Adrenal gland (tissue), 5 donors: Measurements from ENCODE around the gene NPY2R.

Experiments used
- CTCF ChIP-seq, 6 experiments: fragments of 450-650 bp in 4 of 6; fragments of 200-600 bp in 2 of 6; sonication (generic) in 1 of 6; IDR thresholded peaks; 1 replicate in 5 of 6; 2 replicates in 1 of 6; pipeline versions ENCODE4 v1.5.1 to v1.8.0; 2016 to 2021; ENCODE audit warnings: antibody characterized with exemption in 6 of 6, mild to moderate bottlenecking in 2 of 6, moderate library complexity in 1 of 6
- POLR2A ChIP-seq, 2 donors: fragments of 450-650 bp; IDR thresholded peaks; one replicate each; pipeline ENCODE4 v1.6.1; 2017; ENCODE audit warnings: antibody characterized with exemption in 2 of 2, mild to moderate bottlenecking in 2 of 2, moderate library complexity in 1 of 2
- donor health status: DM: no; HTN: no; CAD: no.

GRCh38 chr4:155249016-155249566 is 40.7 kb downstream of the NPY2R start:
- no peak for TF ChIP-seq CTCF (IDR thresholded peaks at IDR 0.05)
- TF ChIP-seq POLR2A (IDR thresholded peaks at IDR 0.05) = no peak
